SK-N-SH treated with all-trans-retinoic acid at 6 μM for 48 hours (cell line): Measurements from ENCODE around the gene DEAF1.
A peak's percentile ranks its signal among the peaks of the same experiment; 100 is the strongest.

Experiments
- ATAC-seq: fragments of 200-7000 bp; cut with Tn5 transposase; 3 replicates; pipeline ENCODE4 v1.9.1; 2020; ENCODE audit warnings: mild to moderate bottlenecking, moderate library complexity
- CREB5 ChIP-seq: fragments of 250-450 bp; sonication (Bioruptor Pico); IDR thresholded peaks from 2 replicates; pipeline ENCODE4 v1.5.1; 2020; ENCODE audit warnings: low read depth, mild to moderate bottlenecking, moderate library complexity
- CSDC2 ChIP-seq: fragments of 250-450 bp; sonication (Bioruptor Pico); IDR thresholded peaks from 2 replicates; pipeline ENCODE4 v1.5.0; 2020; ENCODE audit warnings: mild to moderate bottlenecking, moderate library complexity
- CSRNP3 ChIP-seq: fragments of 250-450 bp; sonication (Bioruptor Pico); IDR thresholded peaks from 2 replicates; pipeline ENCODE4 v1.5.1; 2021; ENCODE audit warnings: mild to moderate bottlenecking, moderate library complexity
- ESRRG ChIP-seq: fragments of 250-450 bp; sonication (Bioruptor Pico); IDR thresholded peaks from 2 replicates; pipeline ENCODE4 v1.6.1; 2021; ENCODE audit warnings: mild to moderate bottlenecking
- GLIS3 ChIP-seq: fragments of 250-450 bp; sonication (Bioruptor Pico); IDR thresholded peaks from 2 replicates; pipeline ENCODE4 v1.5.0; 2020; ENCODE audit warnings: mild to moderate bottlenecking, moderate library complexity
- ISL1 ChIP-seq: fragments of 250-450 bp; sonication (Bioruptor Pico); IDR thresholded peaks from 2 replicates; pipeline ENCODE4 v2.1.2; 2022; ENCODE audit warnings: mild to moderate bottlenecking, moderate library complexity
- OSR1 ChIP-seq: fragments of 250-450 bp; sonication (Bioruptor Pico); IDR thresholded peaks from 2 replicates; pipeline ENCODE4 v1.8.0; 2022; ENCODE audit warnings: moderate library complexity, mild to moderate bottlenecking, inconsistent platforms
- PATZ1 ChIP-seq: fragments of 250-450 bp; sonication (Bioruptor Pico); IDR thresholded peaks from 2 replicates; pipeline ENCODE4 v1.8.0; 2020; ENCODE audit warnings: mild to moderate bottlenecking, moderate library complexity, borderline replicate concordance
- POU6F1 ChIP-seq: fragments of 250-450 bp; sonication (Bioruptor Pico); IDR thresholded peaks from 2 replicates; pipeline ENCODE4 v1.8.0; 2021; ENCODE audit warnings: low read depth, mild to moderate bottlenecking, moderate library complexity, borderline replicate concordance
- SNAI2 ChIP-seq: fragments of 250-450 bp; sonication (Bioruptor Pico); IDR thresholded peaks from 2 replicates; pipeline ENCODE4 v1.5.0; 2020; ENCODE audit warnings: mild to moderate bottlenecking, moderate library complexity
- TOX ChIP-seq: fragments of 250-450 bp; sonication (Bioruptor Pico); IDR thresholded peaks from 2 replicates; pipeline ENCODE4 v1.8.0; 2021; ENCODE audit warnings: mild to moderate bottlenecking, moderate library complexity, borderline replicate concordance
- TSHZ2 ChIP-seq: fragments of 250-450 bp; sonication (Bioruptor Pico); IDR thresholded peaks from 2 replicates; pipeline ENCODE4 v1.5.0; 2020; ENCODE audit warnings: mild to moderate bottlenecking, moderate library complexity
- ZC3H10 ChIP-seq: fragments of 250-450 bp; sonication (Bioruptor Pico); IDR thresholded peaks from 2 replicates; pipeline ENCODE4 v1.5.1; 2021; ENCODE audit warnings: mild to moderate bottlenecking, moderate library complexity
- ZFP3 ChIP-seq: fragments of 250-450 bp; sonication (Bioruptor Pico); IDR thresholded peaks from 2 replicates; pipeline ENCODE4 v1.5.0; 2020; ENCODE audit warnings: mild to moderate bottlenecking, moderate library complexity
- ZFP30 ChIP-seq: fragments of 450-650 bp; formaldehyde crosslinking; IDR thresholded peaks from 2 replicates; pipeline ENCODE4 v1.5.0; 2022; ENCODE audit warnings: mild to moderate bottlenecking, moderate library complexity
- ZNF565 ChIP-seq: fragments of 450-650 bp; formaldehyde crosslinking; conservative IDR thresholded peaks from 2 replicates; pipeline ENCODE4 v1.5.0; 2020; ENCODE audit warnings: low read depth, mild to moderate bottlenecking, moderate library complexity
- ZNF70 ChIP-seq: fragments of 450-650 bp; formaldehyde crosslinking; IDR thresholded peaks from 2 replicates; pipeline ENCODE4 v1.5.0; 2020; ENCODE audit warnings: mild to moderate bottlenecking, moderate library complexity

The DEAF1 gene

GRCh38 chr11:729492-730074 lies 34.6 kb upstream of the DEAF1 start (continued):
- TF ChIP-seq CREB5 (CRISPR knock-in tag) (no peak), SNAI2 (no peak)

GRCh38 chr11:728901-729491 lies 34.0 kb upstream of the DEAF1 start:
- no peak for ATAC-seq
- TF ChIP-seq ZNF70 (CRISPR knock-in tag) (no peak), SNAI2 (no peak), TSHZ2 (CRISPR knock-in tag) (no peak), OSR1 (CRISPR knock-in tag) (no peak), CREB5 (CRISPR knock-in tag) (no peak), ZFP30 (CRISPR knock-in tag) (no peak), ESRRG (no peak), PATZ1 (CRISPR knock-in tag) (no peak)

- peak; percentile 92 for ATAC-seq
- TF ChIP-seq OSR1 (CRISPR knock-in tag) (no peak), CREB5 (CRISPR knock-in tag) (no peak), ZFP3 (CRISPR knock-in tag) (no peak), ZNF565 (no peak), ISL1 (no peak), TOX (CRISPR knock-in tag) (no peak), GLIS3 (no peak), ZC3H10 (CRISPR knock-in tag) (no peak), CSDC2 (no peak), ESRRG (no peak)
Observed at GRCh38 chr11:727859-728748, 33.1 kb upstream of the DEAF1 start.

GRCh38 chr11:727281-727701 lies 32.3 kb upstream of the DEAF1 start:
- TF ChIP-seq CSRNP3 (CRISPR knock-in tag) (no peak), ESRRG (no peak), ZFP30 (CRISPR knock-in tag) (no peak), ZNF565 (no peak), SNAI2 (no peak), TOX (CRISPR knock-in tag) (no peak), ISL1 (no peak), POU6F1 (CRISPR knock-in tag) (no peak), TSHZ2 (CRISPR knock-in tag) (no peak), ZFP3 (CRISPR knock-in tag) (no peak), ZC3H10 (CRISPR knock-in tag) (no peak)
- ATAC-seq: no peak
